Spleen (tissue), 11 donors: ENCODE measurements around the gene EHD4. TPM values are rescaled to one million over a fixed set of nuclear protein-coding genes. Genes with fewer than 3 reads are reported as not detected.

Source experiments
- DNase-seq: peaks from one replicate; pipeline ENCODE4 v3.0.0-alpha.2; 2020
- H3K27ac ChIP-seq, 8 donors: fragments of 200-600 bp; sonication (generic) in 7 of 8; 1 replicate in 4 of 8; 2 replicates in 4 of 8; pipeline versions ENCODE4 v1.5.0 to v1.8.0; 2016 to 2021; ENCODE audit warnings: inconsistent platforms in 4 of 8, mild to moderate bottlenecking in 4 of 8, moderate library complexity in 1 of 8
- H3K27me3 ChIP-seq, 7 donors: fragments of 200-600 bp; sonication (generic) in 6 of 7; replicated peaks in 1 of 7; 1 replicate in 4 of 7; 2 replicates in 3 of 7; pipeline versions ENCODE4 v1.5.0 to v1.8.0; 2016 to 2021; ENCODE audit warnings: inconsistent platforms in 3 of 7, mild to moderate bottlenecking in 1 of 7
- H3K36me3 ChIP-seq, 6 donors: fragments of 200-600 bp; sonication (generic) in 5 of 6; 1 replicate in 4 of 6; 2 replicates in 2 of 6; pipeline versions ENCODE4 v1.5.0 to v1.8.0; 2016 to 2021; ENCODE audit warnings: inconsistent platforms in 2 of 6
- H3K4me1 ChIP-seq, 6 donors: fragments of 200-600 bp; sonication (generic) in 5 of 6; 1 replicate in 3 of 6; 2 replicates in 3 of 6; pipeline versions ENCODE4 v1.5.0 to v1.8.0; 2016 to 2021; ENCODE audit warnings: inconsistent platforms in 3 of 6
- H3K4me3 ChIP-seq, 8 donors: fragments of 200-600 bp; sonication (generic) in 7 of 8; 1 replicate in 4 of 8; 2 replicates in 4 of 8; pipeline versions ENCODE4 v1.5.0 to v1.8.0; 2016 to 2021; ENCODE audit warnings: inconsistent platforms in 4 of 8, mild to moderate bottlenecking in 4 of 8, moderate library complexity in 2 of 8
- H3K9me3 ChIP-seq, 8 donors: fragments of 200-600 bp; sonication (generic) in 7 of 8; 1 replicate in 4 of 8; 2 replicates in 4 of 8; pipeline versions ENCODE4 v1.5.0 to v1.8.0; 2016 to 2021; ENCODE audit warnings: inconsistent platforms in 4 of 8
- CTCF ChIP-seq, 11 experiments: fragments of 200-600 bp in 7 of 11; fragments of 450-650 bp in 4 of 11; sonication (generic) in 4 of 11; IDR thresholded peaks in 8 of 11; conservative IDR thresholded peaks in 3 of 11; 1 replicate in 7 of 11; 2 replicates in 4 of 11; pipeline versions ENCODE4 v1.4.0 to v1.8.0; 2016 to 2021; ENCODE audit warnings: antibody characterized with exemption in 11 of 11, inconsistent platforms in 4 of 11, mild to moderate bottlenecking in 1 of 11
- POLR2A ChIP-seq, 3 donors: fragments of 450-650 bp; IDR thresholded peaks; one replicate each; pipeline ENCODE4 v1.5.1; 2017; ENCODE audit warnings: antibody characterized with exemption in 3 of 3, mild to moderate bottlenecking in 1 of 3
- POLR2AphosphoS5 ChIP-seq, 3 donors: sonication (generic); formaldehyde crosslinking; IDR thresholded peaks; one replicate each; pipeline ENCODE4 v1.5.1; 2017; ENCODE audit warnings: antibody characterized with exemption in 3 of 3
- WGBS, 5 donors: extraction: QIAGEN DNeasy Blood & Tissue Kit in 3 of 5; methylation state at CpG; one replicate each; pipeline versions ENCODE4 v1.1.5 to v1.1.7; 2013 to 2018; 5-methylcytosine and 5-hydroxymethylcytosine counted together
- intact Hi-C: fragments of 100-400 bp; cut with DNase I; formaldehyde crosslinking; loops from one replicate; pipeline ENCODE4 v1.15.0; 2023; ENCODE audit warnings: low total_unique reads
- polyA plus RNA-seq, 3 donors: library from polyadenylated mRNA; stranded (reverse); fragments of 200-250 nt; gene quantifications; one replicate each; pipeline ENCODE4 v1.2.1, GENCODE V29; 2013
- total RNA-seq, 7 donors: library from RNA; depleted of rRNA in 3 of 7; stranded (reverse); fragments of >200 nt in 3 of 7; fragmentation: NEBNext Ultra II Directional in 4 of 7; extraction: Animal tissue kit (Norgen Biotek cat#: 25700) in 4 of 7; gene quantifications; one replicate each; pipeline versions ENCODE4 v1.1.0 to v1.2.1, GENCODE V29; 2016 to 2021
- donor health status: healthy with polysubstance abuse.
- donor health status: DM: no; HTN: no; CAD: no; lungs with moderate emphysema.
- donor health status: DM: no; HTN: no; CAD: no.
- donor health status: Bipolar disorder and iron deficiency.
- donor health status: healthy.
- donor health status: DM: no; HTN: no; CAD: no.
- donor health status: DM: yes; HTN: yes; CAD: no.

Gene EHD4
- total and polyA plus RNA-seq, 10 donors, result 5.5 to 33.2 (median 21.7) TPM

GRCh38 chr15:41856262-41856661 lies 116.1 kb downstream of the EHD4 start:
- intact Hi-C loops, result no loop called here

GRCh38 chr15:41855261-41855961 lies 116.9 kb downstream of the EHD4 start:
- Histone ChIP-seq H3K36me3 (no peaks in the 10 kb centered on the region), H3K4me1 (peaks cover 0 to 11% (median 9%) of the 10 kb centered on the region in 6 donors), H3K27me3 (peaks cover 0 to 68% (median 0%) of the 10 kb centered on the region in 7 donors), H3K27ac (no peak overlapping the region), H3K4me3 (no peak overlapping the region), H3K9me3 (no peaks in the 10 kb centered on the region)
- WGBS, 5 donors, result 86 to 91% (median 88%) methylated on average over 22 to 30 of the region's 30 CpGs
- intact Hi-C loops, result no loop called here
- no peak for DNase-seq
- no peak for TF ChIP-seq CTCF (IDR thresholded peaks at IDR 0.05 in 8 of 11, conservative IDR thresholded peaks at IDR 0.05 in 3 of 11)
- no peak for TF ChIP-seq POLR2AphosphoS5 (IDR thresholded peaks at IDR 0.05)
- no peak for TF ChIP-seq POLR2A (IDR thresholded peaks at IDR 0.05)

More at GRCh38 chr15:41856262-41856661, 116.1 kb downstream of the EHD4 start:
- peaks cover 0 to 67% (median 0%) of the 10 kb centered on the region in 7 donors for H3K27me3 ChIP-seq
- TF ChIP-seq POLR2A (IDR thresholded peaks at IDR 0.05), result no peak
- no peak for TF ChIP-seq POLR2AphosphoS5 (IDR thresholded peaks at IDR 0.05)
- no peak for TF ChIP-seq CTCF (IDR thresholded peaks at IDR 0.05 in 8 of 11, conservative IDR thresholded peaks at IDR 0.05 in 3 of 11)
- no peaks in the 10 kb centered on the region for H3K36me3 ChIP-seq
- no peak overlapping the region for H3K27ac ChIP-seq
- WGBS, 5 donors, result 82 to 96% (median 92%) methylated on average over 13 to 17 of the region's 17 CpGs
- no peak overlapping the region for H3K4me3 ChIP-seq
- no peak for DNase-seq
- H3K4me1 ChIP-seq, result peaks cover 0 to 16% (median 12%) of the 10 kb centered on the region in 6 donors
- H3K9me3 ChIP-seq, result no peaks in the 10 kb centered on the region

GRCh38 chr15:41854443-41854842 lies 117.9 kb downstream of the EHD4 start:
- Histone ChIP-seq H3K4me3 (no peak overlapping the region), H3K36me3 (no peaks in the 10 kb centered on the region), H3K9me3 (no peaks in the 10 kb centered on the region), H3K27me3 (peaks cover 0 to 66% (median 0%) of the 10 kb centered on the region in 7 donors), H3K4me1 (peaks cover 0 to 2% (median under 1%) of the 10 kb centered on the region in 6 donors), H3K27ac (no peak overlapping the region)
- DNase-seq, result no peak
- intact Hi-C loops, result no loop called here
- WGBS, 5 donors, result 88 to 96% (median 94%) methylated on average over 6 to 9 of the region's 9 CpGs
- no peak for TF ChIP-seq CTCF (IDR thresholded peaks at IDR 0.05 in 8 of 11, conservative IDR thresholded peaks at IDR 0.05 in 3 of 11)
- TF ChIP-seq POLR2AphosphoS5 (IDR thresholded peaks at IDR 0.05), result no peak
- no peak for TF ChIP-seq POLR2A (IDR thresholded peaks at IDR 0.05)

- TF ChIP-seq CTCF (IDR thresholded peaks at IDR 0.05 in 8 of 11, conservative IDR thresholded peaks at IDR 0.05 in 3 of 11), result no peak
- no peak for TF ChIP-seq POLR2AphosphoS5 (IDR thresholded peaks at IDR 0.05)
- no peak for TF ChIP-seq POLR2A (IDR thresholded peaks at IDR 0.05)
- H3K4me1 ChIP-seq, result no peaks in the 10 kb centered on the region
- H3K4me3 ChIP-seq, result no peak overlapping the region
- intact Hi-C loops, result no loop called here
- no peak for DNase-seq
- H3K36me3 ChIP-seq, result peaks cover 0 to 5% (median 2%) of the 10 kb centered on the region in 6 donors
- WGBS, 5 donors, result 89 to 96% (median 93%) methylated on average over 4 to 10 of the region's 10 CpGs
- no peak overlapping the region for H3K27ac ChIP-seq
- no peaks in the 10 kb centered on the region for H3K9me3 ChIP-seq
- H3K27me3 ChIP-seq, result peaks cover 0 to 65% (median 0%) of the 10 kb centered on the region in 7 donors
These were observed 118.5 kb downstream of the EHD4 start for GRCh38 chr15:41853831-41854230.
